CD4-positive, alpha-beta T cell treated with Interleukin-4 for 1 hour (primary cell): ENCODE data around the gene KLRC4.

Experiments used
- DNase-seq, 2 donors: peaks; one replicate each; pipeline ENCODE4 v3.0.0-alpha.2; 2020 to 2022

KLRC4 gene

DNA sequence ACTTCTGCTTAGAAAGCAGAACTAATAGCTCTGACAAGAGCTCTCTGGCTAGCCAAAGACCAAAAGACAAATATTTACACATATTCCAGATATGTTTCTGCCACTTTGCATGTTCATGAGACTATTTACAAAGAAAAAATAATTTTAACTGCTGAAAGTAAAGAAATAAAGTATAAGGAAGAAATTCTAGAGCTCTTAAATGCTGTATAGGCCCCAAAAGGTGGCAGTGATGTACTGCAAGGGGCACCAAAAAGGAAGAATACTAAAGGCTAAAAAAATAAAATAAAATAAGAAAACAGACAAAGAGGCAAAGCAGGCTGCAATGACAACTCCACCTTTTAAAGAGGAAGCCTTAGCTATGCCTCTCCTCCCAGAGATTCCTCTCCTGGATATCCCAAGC is 42.7 kb downstream of the KLRC4 start:
- DNase-seq = no peak

DNA sequence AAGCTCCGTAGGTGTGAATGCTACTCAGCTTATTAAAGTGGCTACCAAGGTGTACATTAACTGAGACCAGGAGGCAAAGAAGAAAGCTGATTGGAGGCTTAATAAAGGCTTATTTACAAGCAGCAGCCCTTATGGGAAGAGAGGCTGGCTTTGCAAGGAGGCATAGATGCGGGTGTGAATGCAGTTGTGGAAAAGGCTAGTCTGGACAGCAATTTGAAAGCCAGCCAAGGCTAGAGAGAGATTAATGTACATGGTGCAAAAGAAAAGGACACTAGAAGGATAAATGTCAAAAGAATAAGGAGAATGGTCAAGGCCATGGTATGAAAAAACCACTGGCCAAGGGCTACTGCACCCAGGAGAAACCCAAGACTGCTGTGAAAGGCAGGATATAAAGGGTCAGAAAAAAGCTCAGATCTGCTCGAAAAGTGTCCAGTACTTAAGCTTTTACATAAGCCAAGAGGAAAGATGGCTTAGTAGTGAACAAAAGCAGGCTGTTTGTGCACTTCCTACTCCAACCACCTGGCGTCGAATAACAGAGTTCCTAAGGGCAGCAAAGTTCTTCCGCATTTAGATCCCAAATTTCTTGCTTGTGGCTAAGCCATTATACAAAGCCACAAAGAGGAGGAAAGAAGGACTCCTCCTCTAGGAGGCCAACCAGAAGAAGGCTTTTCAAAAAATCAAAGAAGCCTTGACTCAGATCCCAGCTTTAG is 43.7 kb downstream of the KLRC4 start:
- DNase-seq = no peak

DNA sequence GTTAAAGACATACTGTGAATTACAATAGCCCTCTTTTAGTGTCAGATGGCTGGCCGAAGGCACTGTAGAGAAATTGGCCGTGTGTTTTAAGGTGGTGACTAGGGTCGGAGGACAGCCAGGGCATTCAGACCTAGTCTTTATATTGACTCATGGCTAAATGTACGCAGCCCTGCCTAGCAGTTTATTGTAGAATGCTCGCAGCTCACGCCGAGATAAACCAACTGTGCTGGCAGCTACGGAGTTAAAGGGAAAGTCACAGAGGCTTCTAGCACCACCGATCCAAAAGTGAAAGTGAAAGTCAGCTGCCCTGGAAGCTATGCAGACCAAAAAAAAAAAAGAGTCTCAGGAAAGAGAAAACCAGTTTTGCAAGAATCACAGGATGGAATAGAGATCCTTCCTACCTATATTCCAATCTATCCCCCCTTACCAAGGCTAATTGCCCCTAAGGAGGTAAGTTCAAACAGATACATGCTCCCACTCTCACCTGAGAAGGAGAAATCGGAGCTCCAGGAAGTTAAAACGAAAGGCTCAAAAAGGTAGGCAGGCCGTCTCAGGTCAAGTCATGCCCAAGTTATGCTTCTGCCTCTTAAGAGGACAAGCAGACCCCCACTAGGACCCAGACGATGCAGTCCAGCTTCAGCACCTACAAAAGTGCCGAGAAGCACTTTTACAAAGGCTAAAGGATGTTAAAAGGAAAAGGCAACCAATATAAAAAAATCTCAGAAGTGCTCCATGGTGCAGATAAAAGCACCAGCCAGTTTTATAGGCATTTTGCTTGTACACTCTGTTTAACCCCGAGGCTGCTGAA is 44.5 kb downstream of the KLRC4 start:
- peak; percentile 73 to 80 for DNase-seq

DNA sequence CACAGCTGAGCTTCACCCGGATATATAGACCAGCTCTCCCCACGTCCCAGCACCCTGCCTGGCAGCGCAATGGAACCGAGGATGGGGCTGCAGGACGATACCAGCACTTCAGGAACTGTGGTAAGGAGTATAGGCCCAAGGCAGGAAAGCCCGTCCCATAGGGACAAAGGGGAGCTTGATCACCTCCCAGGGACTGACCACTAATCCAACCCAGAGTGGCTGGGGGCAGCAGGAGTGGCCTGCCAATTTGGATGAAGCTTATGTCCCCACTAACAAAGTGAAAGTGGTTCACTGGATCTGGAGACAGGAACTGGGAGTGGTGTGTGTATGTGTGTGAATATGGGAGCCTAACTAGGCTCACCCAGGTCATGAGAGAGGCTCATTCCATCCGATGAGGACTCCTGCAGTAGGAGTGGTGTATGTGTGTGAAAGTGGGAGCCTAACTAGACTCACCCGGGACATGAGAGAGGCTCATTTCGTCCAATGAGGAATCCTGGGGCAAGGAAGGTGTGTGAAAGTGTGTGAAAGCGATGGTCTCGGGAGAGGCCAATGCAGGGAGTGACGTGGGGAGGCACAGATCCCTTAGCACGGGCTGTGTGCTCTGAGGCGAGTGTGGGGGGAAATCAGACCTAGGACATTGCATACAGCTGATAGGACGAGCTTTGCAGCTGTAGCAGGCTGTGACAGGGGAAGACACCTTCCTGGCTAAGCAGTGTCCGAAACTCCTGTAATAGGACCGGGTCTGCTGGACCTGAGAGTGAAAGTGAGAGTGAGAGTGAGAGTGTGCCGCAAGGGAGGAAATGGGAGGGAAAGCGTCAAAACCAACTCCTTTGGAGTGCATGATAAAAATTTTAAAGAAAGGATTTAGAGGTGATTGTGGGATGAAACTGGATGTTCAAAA is 45.4 kb downstream of the KLRC4 start:
- peak; percentile 37 to 53 for DNase-seq

DNA sequence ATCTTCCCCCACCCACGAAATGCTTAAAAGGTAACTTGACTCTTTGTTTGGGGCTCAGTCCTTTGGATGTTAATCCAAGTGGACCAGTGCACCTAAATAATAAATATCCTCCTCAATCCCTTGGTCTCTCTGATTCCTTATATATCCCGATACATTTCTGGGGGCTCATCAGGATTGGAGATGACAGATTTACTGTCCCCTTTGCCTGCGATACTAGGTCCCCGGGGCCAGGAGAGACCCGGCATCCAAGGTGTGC is 46.0 kb downstream of the KLRC4 start:
- DNase-seq = no peak

DNA sequence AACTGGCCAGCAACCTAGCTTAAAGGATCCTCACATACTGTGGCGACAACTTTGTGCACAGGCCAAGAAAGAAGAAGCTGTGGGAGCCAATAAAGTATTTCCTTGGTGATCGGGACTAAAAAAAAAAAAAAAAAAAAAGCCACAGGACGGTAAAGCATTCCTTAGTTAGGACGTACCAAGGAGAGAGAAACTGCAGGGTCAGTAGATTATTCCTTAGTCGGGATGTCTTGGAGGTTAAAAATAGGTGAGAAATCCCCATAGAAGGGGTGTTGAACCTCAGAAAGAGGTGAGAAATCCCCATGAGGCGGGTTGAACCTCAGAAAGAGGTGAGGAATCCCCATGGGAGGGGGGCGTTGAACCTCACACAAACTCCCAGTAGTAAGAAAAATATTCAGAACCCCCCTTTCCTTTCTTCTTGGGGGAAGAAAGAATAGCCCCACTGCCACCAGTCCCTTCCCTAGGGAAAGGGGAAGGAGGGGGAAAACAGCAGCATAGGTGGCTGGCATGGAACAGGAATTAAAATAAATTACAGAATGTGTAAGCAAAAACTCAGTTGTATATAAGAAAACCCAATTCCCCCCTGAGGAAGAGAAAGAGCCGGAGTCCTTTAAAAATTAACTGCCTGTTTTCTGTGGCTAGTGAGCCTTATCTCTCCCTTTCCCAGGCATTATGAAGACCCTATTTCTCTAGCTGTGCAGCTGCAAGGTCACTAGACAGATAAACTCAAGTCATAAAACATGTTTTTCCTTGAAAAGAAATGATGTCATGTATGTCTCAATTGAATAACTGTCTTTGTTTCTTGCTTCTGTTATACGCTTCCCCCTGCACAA is 46.5 kb downstream of the KLRC4 start:
- DNase-seq = no peak

DNA sequence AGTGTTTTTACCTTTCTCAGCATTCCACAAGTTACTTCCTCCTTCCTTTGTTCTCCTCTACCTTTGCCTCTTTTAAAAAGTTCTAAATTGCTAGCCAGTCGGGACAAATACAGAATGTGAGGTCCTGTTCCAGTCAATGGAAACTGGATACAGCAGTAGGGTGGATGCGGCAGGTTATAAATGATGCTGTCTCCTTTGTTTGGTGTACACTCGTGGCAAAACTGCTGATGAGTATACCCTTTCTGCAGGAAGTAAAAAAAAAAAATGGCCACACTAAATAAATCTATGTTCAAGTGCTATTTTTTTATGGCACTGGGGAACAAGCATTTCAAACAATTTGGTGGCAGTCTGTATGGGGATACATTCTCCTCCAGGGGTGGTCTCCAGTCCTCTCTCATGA is 47.2 kb downstream of the KLRC4 start:
- no peak for DNase-seq

DNA sequence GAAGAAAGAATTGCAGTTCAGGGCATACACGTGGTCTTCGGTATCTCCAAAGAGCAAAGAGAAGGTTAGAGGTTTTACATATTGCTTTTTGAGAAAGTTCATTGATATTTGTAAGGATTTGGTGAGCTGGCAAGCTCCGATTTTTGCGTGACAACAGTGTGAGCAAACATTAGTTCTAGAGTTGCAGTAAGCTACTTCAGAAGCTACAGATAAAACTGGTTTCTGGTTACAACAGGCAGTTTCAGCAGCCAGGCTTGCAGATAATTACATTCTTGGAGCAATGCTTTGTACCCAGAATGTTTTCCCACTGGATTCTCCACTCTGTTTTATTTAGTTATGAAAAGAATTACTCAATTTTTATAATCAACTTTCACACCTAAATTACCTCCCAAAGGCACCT is 47.9 kb downstream of the KLRC4 start:
- no peak for DNase-seq

DNA sequence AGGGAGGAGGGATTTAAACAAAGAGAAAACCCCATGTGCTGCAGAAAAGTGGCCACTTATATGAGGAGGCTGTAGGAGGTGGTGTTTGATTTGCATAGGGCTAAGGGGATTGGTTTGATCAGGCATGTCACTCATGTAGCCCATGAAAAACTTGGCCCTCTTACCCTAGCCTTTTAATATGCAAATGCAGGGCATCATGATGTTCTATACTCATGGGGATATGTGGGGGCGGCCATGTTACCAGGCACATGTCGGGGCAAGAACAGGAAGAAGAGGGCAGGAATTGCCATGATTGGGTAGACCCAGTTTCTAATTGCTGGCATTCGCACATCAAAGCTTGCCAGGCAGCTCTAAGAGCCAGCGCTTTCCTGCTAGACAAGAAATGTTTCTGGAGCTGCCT is 48.5 kb downstream of the KLRC4 start:
- DNase-seq = no peak

DNA sequence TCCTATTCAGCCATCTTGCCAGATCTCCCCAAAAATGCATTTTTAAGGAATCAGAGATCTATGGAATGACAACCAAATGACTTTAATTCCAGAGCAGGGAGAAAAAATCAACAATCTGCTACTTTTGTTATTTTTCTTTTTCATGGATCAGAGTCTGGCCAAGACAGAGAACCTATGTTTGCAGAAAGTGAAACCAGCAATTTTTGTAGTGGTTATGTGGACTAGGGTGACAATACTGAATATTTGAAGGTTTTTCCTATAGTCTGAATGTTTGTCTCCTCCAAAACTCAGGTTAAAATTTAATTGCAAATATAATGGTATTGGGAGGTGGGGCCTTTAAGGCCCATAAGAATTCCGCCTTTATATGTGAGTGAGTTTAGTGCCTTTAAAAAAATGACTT is 50.6 kb downstream of the KLRC4 start:
- DNase-seq = no peak

DNA sequence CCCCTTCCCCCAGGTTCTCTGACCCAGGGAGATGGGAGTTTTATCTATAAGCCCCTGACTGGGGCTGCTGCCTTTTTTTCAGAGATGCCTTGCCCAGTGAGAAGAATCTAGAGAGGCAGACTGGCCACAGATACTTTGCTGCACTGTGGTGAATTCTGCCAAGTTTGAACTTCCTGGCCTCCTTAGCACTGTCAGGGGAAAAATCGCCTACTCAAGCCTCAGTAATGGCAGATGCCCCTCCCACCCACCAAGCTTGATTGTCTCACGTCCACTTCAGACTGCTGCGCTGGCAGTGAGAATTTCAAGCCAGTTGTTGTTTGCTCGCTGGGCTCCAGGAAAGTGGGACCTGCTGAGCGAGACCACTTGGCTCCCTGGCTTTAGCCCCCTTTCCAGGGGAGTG is 51.4 kb downstream of the KLRC4 start:
- DNase-seq = no peak
